HG03558 (cell line): ENCODE data around the gene MPO.

Experiments used
- ATAC-seq: cut with Tn5 transposase; IDR thresholded peaks from one replicate; pipeline ENCODE4 v1.9.1; 2021; ENCODE audit warnings: moderate number of reproducible peaks; ENCODE audit not compliant: unreplicated experiment; ENCODE audit errors: extremely low read depth

Gene MPO

GRCh38 chr17:58319173-58320162 is 38.7 kb upstream of the MPO start:
- no peak for ATAC-seq

GRCh38 chr17:58318627-58319172 is 38.0 kb upstream of the MPO start:
- ATAC-seq: no peak

- no peak for ATAC-seq
These were observed 37.3 kb upstream of the MPO start for GRCh38 chr17:58318065-58318481.

GRCh38 chr17:58317421-58318064 is 36.8 kb upstream of the MPO start:
- no peak for ATAC-seq

GRCh38 chr17:58316260-58316960 is 35.7 kb upstream of the MPO start:
- ATAC-seq: no peak

GRCh38 chr17:58315750-58316149 is 35.0 kb upstream of the MPO start:
- ATAC-seq: no peak

- ATAC-seq: no peak
These were observed 34.6 kb upstream of the MPO start for GRCh38 chr17:58315281-58315711.

- no peak for ATAC-seq
These were observed 33.9 kb upstream of the MPO start for GRCh38 chr17:58314706-58315015.

GRCh38 chr17:58313815-58314705 is 33.3 kb upstream of the MPO start:
- no peak for ATAC-seq

- no peak for ATAC-seq
These were observed 32.1 kb upstream of the MPO start for GRCh38 chr17:58312829-58313228.

- no peak for ATAC-seq
These were observed 31.4 kb upstream of the MPO start for GRCh38 chr17:58312021-58312630.

GRCh38 chr17:58311429-58311894 is 30.7 kb upstream of the MPO start:
- no peak for ATAC-seq

GRCh38 chr17:58310511-58311428 is 30.0 kb upstream of the MPO start:
- no peak for ATAC-seq

GRCh38 chr17:58309918-58310259 is 29.2 kb upstream of the MPO start:
- no peak for ATAC-seq

- no peak for ATAC-seq
These were observed 28.5 kb upstream of the MPO start for GRCh38 chr17:58308985-58309917.

GRCh38 chr17:58308173-58308984 is 27.6 kb upstream of the MPO start:
- no peak for ATAC-seq
